ENCODE data around the gene TVP23C.
"Not testable (repeated sequence)": the region's sequence is repeated elsewhere in the genome, so short reads cannot be mapped to it uniquely, and the experiment has no call there.

Gene TVP23C

DNA sequence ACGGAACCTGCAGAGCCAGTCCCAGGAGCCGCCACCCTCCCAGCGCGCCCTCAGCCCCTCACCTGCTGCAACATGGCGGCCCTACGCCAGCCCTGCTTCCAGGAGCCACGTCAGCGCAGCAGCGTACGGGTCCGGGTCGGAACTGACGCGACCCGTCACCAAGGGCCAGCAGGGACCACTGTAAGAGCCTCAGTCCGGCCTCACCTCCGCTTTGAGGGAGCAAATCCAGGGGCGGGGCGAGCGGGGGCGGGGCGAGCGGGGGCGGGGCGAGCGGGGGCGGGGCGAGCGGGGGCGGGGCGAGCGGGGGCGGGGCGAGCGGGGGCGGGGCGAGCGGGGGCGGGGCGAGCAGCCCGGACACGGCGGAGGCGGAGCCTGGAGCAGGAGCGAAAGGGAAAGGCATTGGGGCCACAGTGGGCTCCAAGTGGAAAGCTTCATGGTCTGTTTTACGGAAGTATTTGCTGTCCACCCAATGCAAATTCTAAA is at the start of gene TVP23C:
TSS of gene TVP23C (minus strand) at position 109 of the 483 bp plus-strand sequence. CDS start at position 74, 35 bp downstream.
- peak; percentile 85 for DNase-seq

DNA sequence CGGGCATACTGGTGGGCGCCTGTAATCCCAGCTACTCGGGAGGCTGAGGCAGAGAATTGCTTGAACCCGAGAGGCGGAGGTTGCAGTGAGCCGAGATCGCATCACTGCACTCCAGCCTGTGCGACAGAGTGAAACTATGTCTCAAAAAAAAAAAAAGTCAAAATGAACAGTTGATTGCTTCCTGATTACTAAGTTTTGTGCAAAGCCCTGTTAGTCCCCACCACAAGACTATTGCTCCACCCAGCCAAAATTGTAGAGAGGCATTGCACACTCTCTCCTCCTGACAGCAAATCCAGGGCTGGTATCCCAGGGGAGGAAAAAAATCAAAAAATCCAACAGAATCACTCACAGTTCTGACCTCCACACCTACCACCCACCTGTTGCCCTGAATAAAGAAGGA is 29.7 kb upstream of the TVP23C start:
- not testable (repeated sequence) for DNase-seq

DNA sequence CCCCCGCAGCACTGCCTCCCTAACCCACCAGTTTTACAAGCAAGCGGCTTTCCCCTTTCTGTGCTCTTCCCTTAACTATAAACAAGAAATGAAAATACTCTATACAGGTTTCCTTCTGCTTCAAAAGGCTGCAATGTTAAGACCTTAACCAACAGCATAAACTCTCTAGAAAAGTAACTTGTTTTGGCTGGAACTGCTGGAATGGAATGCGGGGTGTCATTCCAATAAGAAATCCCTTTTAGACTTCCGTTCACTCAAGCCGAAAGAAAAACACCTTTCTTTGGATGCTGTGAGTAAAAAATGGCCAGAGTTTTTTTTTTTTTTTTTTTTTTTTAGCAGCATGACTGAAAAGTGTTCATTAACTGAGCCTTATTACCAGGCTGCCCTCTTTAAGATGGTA is 28.7 kb upstream of the TVP23C start:
- DNase-seq, result not testable (repeated sequence)

DNA sequence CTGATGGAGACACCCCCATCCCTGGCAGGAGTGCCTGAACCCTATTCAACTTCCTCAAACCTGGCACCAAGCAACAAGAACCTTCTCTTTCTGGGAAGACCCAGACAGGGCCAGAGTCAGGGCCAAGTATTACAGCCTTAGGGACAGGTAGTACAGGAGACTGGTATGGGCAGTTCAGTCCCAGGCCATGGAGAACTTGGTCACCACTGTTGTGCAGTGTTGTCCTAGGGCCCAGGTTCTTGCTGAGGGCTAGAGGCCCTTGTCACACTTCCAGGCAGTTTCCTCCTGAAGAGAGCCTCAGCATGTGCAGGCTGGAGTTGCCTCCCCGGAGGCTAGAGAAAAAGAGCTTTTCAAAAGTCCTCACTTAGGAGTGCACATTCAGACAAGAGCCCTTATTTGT is 27.6 kb upstream of the TVP23C start:
- DNase-seq, result not testable (repeated sequence)

DNA sequence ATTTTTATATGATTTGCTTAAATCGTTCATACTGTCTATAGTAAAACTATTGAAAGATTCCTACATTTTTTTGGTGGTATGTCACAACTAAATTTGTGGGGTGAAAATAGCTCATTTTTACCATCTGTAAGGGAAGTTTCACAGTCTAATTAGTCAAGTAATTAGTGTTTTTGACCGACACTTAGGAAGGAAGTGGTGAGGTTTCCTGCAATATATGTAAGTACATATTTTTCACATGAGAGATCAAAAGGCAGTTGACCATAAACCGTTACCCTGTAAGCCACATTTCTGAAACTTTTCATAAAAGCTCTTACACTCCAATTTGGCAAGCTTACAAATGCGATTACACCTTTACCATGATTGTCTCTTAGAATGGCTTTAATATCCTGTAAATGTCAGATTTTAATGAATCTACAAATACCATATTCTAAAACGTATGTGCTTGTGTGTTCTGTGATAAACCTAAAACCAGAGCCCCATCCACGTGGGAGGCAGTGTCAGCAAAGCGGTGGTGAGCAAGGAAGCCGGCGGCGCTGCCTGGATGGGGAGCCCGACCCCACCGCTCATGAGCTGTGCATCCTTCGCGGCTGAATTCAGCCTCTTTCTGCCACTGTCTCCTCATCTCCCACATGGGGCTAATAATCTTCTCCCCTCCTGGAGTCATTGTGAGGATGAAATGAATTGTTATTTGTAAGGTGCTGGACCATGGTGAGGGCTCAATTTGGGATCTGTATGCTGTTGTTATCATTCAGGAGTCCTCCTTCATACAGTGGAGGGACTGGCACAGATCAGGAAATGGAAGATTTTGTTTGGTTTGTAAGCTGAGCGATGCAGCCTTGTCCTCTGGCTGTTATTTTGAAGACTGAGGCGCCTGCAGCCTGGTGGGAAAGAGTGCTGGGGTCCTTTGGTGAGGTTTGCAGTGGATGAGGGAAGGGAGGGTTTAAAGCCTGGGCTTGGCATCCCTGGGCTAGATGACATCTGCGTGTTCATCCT is 26.6 kb upstream of the TVP23C start:
- DNase-seq, result not testable (repeated sequence)

DNA sequence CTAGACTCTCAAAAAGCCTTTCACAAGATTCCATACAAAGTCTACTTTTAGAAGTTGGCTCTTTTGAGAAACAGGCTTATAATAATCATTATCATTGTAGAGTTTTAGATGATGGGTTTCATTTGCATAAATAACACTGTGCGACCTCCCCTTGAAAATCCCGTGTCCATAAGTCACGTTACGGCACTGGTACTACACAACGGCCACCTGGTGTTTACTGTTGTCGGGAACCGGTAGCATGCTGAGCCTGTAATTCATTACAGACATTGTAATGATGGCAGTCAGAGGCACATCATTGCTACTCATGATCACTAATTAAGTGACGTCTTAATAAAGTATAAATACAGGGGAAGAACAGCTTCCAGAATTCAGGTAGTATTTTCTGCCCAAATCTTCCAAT is 24.7 kb upstream of the TVP23C start:
- DNase-seq, result not testable (repeated sequence)

DNA sequence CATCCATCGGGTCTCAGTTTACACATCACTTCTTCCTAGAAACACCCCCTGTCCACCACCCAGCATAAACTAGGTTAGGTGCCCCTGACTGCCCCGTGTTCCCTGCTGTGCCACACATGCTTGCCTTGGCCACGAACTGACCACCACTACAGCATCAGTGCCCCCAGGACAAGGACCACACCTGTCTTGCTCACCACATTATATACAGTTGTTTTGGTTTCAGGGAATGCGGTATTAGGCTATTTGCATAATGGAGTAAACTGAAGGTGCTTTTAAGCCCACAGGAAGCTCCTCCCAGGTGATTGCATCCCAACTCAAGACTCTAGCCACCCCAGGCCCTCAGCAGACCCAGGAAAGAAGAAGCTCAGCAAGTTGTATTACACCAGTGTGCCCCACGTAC is 20.0 kb upstream of the TVP23C start:
- not testable (repeated sequence) for DNase-seq

DNA sequence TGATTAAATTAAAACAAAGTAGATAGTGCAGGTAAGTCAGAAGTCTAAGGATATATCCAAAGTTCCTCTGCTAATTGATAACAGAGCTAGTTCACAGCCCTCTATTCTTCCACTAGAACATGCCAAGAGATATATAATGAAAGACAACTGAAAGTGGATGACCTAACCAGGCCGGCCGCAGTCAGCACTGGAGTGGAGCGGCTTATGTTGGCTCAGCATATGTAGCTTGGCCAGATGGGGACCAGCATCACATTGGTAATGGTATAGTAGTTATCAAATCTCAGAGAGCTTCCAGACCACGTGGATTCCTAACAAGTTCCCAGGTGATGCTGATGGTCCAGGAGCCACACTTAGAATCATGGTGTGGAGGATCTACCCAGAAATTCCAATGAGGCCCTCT is 18.2 kb upstream of the TVP23C start:
- not testable (repeated sequence) for DNase-seq

DNA sequence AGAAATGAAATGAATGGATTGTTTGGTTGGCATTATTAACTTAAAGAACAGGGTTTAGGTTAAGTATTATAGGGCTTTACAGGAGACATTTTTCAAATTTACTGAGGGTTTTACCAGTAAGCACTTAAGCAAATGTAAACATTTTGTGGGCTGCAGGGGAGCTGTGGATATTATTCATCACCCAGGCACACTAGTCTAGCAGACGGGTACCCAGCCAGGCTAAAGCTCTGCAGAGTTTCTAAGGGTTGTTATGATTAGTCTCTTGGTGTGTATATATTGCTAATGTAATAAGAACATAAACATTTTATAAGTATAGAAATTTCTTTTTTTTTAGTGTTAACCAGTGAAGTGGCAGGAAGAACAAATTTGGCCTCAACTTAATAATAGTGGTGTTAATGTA is 13.6 kb upstream of the TVP23C start:
- DNase-seq, result not testable (repeated sequence)

DNA sequence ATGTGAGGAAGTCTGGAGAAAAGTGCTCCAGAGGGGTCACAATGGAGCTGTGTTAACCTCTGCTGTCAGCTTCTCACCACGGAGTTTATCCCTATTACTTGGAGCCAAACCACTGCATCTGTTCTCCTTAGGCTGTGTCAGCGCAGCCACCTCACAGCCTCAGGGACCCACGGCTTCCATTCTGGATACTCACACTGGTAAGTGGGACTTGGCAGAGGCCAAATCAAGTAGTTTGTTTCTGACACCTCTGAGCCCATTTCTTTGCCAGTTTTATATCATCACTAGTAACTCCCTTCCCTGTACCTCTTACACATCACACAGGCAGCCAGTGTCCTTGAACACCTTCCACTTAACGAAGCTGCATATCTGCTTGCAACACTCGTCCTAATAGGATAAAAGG is 11.4 kb upstream of the TVP23C start:
- DNase-seq, result not testable (repeated sequence)

DNA sequence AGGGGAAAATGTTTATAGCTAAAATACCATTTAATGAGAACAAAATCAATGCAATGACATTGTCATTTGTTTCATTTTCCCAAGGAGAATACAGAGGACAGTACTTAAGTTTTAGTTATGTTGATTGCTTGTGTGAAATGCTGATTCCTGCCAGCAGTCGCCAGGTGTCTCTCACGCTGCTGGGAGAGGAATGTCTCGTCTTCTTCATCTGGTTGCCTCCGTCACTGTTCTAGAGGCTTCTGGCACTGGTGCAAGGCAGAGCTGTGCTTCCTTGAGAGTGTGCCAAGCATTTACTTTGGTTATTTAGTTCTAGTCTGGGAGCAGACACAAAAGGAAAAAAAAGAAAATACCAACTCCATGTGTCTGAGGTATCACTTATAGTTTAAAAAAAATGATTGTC is 10.6 kb upstream of the TVP23C start:
- peak; percentile 26 for DNase-seq

DNA sequence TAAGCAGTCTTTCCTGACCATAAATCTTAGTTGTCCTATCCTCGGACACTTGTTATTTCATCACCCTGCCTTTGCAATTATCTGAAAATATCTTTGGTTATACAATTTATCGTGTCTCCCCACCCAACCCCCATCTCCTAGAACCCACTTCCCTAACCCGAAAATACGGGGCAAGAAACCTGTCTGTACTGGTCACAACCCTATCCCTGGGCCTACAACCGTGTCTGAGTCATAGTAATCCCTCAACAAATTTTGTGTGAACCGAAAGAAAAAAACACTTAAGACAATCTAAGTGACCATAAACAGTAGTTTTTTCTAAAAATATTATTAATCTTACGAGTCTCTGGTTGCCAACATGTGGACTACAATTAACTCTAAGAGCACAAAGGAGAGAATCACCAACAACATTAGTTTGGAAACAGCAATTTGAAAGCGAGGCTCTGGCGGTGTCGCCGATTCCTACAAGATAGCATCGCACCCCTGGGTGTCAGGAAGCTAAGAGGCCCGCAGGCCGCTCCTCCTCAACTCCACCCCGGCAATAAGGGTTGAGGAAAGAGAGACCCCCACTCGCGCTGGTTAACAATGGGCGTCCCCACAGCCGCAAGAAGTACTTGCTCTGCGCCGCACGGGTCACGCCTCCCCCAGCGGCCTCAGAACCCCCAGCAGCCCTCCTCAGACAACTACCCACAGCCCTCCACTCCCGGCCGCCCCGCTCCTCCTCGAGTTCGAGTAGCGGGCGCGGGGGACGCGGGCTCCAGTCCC is 489 bp downstream of the TVP23C start:
- DNase-seq, result not testable (repeated sequence)

DNA sequence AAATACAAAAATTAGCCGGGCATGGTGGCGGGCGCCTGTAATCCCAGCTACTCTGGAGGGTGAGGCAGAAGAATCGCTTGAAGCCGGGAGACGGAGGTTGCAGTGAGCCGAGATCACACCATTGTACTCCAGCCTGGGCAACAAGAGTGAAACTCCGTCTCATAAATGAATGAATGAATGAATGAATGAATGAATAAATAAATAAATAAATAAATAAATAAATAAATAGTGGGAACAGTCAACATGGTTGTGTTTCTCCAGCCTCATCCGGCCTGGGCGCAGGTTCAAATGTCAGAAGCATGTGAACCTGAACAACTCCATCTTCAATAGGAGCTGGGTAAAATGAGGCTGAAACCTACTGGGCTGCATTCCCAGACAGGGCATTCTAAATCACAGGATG is 1.8 kb downstream of the TVP23C start:
- DNase-seq, result not testable (repeated sequence)

DNA sequence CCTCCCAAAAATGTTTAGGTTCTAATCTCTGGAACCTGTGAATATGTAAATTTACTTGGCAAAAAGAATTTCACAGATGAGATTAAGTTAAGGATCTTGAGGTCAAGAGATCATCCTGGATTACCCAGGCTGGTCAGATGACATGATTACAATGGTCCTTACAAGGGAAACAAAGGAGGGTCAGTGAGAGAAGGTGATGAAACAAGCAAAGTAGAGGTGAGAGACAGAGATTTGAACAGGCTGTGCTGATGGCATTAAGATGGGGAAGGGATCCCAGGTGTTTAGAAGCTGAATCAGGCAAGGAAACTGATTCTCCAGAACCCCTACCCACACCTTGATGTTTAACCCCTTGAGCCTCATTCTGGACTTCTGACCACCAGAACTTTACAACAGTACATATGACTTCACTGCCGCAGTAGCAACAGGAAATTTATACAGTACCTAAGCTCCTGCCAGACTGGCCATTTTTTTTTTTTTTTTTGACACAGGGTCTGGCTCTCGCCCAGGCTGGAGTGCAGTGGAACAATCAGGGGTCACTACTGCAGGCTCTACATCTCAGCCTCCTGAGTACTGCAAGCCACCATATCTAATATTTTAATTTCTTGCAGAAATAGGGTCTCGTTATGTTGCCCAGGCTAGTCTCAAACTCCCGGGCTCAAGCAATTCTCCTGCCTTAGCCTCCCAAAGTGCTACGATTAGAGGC is 4.7 kb downstream of the TVP23C start:
- not testable (repeated sequence) for DNase-seq

DNA sequence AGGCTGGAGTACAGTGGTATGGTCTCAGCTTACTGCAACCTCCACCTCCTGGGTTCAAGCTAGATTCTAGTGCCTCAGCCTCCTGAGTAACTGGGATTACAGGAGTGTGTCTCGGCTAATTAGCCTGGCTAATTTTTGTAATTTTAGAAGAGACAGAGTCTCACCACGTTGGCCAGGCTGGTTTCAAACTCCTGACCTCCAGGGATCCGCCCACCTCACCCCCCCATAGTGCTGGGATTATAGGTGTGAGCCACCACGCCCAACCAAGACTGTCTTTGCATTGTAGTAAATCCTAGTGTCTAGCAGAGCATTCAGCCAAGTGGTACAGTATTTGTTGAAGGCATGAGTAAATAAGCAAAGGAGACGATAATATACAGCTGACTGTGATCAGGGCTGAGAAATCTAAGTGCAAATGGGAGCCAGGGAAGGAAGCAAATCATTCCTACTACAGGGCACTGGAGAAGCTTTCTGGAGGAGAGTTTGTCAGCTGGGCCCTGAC is 5.9 kb downstream of the TVP23C start:
- DNase-seq, result not testable (repeated sequence)

DNA sequence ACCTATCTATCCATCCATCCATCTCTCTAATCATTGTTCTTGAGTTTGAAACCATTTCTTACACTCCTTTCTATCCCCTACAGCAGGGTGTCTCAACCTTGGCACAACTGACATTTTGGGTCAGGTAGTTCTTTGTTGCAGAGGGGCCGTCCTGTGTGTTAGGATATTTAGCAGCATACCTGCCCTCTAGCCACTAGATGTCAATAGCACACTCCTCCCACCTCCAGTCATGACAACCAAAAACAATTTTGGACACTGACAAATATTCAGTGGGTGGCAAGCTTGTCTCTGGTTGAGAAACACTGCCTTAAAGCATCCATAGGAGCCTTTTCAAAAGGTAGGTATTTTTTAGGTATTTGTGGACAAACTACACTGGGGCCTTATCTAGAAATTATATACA is 10.4 kb downstream of the TVP23C start:
- DNase-seq, result not testable (repeated sequence)

DNA sequence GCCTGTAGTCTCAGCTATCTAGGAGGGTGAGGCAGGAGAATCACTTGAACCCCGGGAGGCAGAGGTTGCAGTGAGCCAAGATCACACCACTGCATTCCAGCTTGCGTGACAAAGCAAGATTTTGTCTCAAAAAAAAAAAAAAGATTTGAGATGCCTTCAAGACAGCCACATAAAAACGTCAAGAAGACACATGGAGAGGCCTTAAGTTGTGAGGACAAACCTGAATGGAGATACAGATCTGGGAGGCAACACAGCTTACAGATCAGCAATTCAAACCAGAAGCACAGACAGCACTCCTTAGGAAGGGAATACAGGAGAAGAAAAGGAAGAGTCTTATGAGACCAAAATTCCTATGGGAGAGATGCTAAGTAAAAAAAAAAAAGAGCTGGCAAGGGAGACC is 13.7 kb downstream of the TVP23C start:
- DNase-seq, result not testable (repeated sequence)

DNA sequence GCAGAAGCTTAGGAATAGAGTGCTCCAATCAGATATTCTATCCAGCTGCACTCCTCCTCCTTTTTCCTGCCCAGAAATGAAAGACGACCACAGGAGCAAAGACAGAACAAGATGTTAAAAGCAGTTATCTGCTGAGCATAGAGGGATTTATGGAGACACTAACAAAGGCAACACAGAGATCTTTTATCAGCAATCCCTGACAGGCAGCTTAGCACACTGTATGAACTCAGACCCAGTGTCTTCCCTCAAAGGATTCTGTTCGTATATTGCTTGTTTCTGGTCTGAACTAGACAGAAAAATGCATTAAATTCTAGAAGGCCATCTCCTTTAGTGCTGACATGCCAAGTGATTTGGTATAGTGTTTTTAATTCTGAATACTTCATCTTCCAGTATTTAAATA is 16.7 kb downstream of the TVP23C start:
- DNase-seq, result not testable (repeated sequence)

DNA sequence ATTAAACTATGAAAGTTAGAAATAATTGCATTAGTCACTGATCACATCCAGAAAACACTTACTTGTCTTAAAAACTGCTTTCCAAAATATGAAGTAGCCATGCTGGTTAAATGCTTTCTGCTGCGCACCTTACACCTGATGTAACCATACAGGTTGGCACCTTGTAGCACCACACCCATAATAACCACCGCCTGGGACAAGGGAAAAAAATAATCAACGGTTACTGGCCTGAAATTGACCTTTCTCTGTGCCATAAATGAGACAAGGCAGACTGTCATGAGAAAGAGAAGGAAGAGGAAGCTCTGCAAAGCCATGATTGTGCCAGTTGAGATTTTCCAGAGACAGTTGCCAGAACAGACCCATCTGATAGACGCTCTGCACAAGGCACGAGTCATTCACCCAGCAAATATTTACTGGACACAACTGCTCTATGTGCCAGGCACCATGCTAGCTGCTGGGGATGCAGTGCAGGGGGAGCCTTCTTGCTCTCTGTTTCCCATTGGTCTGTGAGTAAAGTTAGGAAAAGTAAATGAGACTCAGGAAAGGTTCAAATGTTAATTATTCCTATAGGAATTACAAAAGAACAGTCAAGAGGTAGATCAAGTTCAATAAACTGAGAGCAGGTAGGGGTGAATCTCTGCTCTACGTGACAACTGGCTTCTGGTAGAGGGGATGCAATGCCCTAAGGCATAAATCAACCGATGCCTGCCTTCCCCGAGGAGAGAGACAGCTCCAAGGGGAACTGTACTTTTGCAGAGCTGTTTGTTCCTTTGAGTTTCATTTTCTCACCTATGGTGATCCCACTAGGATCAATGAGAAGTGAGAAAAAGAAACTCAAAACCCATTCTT is 22.7 kb downstream of the TVP23C start:
- not testable (repeated sequence) for DNase-seq

DNA sequence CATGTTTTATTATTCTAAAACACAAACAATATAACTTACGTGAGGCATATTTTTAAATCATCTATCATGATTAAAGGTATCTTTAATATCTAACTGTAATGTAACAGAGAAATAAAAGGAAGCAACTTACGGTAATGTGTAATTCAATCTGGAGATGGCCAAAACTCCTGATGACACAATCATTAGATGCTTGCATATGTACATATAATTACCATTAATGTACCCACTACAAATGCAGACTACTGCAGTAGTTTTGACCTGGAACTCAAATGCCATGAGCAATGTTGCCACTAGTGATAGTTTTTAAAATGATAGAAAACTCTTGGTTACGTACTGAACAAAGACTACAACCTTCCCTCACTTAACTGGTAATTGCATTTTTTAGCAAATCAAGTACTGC is 30.2 kb downstream of the TVP23C start:
- DNase-seq, result not testable (repeated sequence)

Measured in femur (tissue), 1 donor.